Upper lobe of right lung (tissue), 1 donor: ENCODE results near the gene CHN2. TPM values are rescaled to one million over a fixed set of nuclear protein-coding genes. Genes with fewer than 3 reads are reported as not detected.

Experiments
- ATAC-seq: fragments of 200-7000 bp; cut with Tn5 transposase; one replicate; pipeline ENCODE4 v1.9.1; 2020; ENCODE audit warnings: mild to moderate bottlenecking, moderate library complexity
- DNase-seq: peaks from one replicate; pipeline ENCODE4 v3.0.0-alpha.2; 2020
- H3K27ac ChIP-seq: fragments of 200-600 bp; one replicate; pipeline ENCODE4 v1.8.0; 2022
- H3K27me3 ChIP-seq: fragments of 200-600 bp; one replicate; pipeline ENCODE4 v1.8.0; 2022; ENCODE audit warnings: mild to moderate bottlenecking
- H3K36me3 ChIP-seq: fragments of 200-600 bp; one replicate; pipeline ENCODE4 v1.8.0; 2022
- H3K4me1 ChIP-seq: fragments of 200-600 bp; one replicate; pipeline ENCODE4 v1.8.0; 2022
- H3K4me3 ChIP-seq: fragments of 200-600 bp; one replicate; pipeline ENCODE4 v1.8.0; 2022; ENCODE audit warnings: mild to moderate bottlenecking
- H3K9me3 ChIP-seq: fragments of 200-600 bp; one replicate; pipeline ENCODE4 v1.8.0; 2022
- CTCF ChIP-seq: fragments of 200-600 bp; IDR thresholded peaks from one replicate; pipeline ENCODE4 v1.8.0; 2022; ENCODE audit warnings: antibody characterized with exemption
- intact Hi-C: fragments of 100-400 bp; cut with DNase I; formaldehyde crosslinking; loops from one replicate; pipeline ENCODE4 v1.11.0; 2022
- total RNA-seq: library from RNA; stranded (reverse); fragmentation: NEBNext Ultra II Directional; extraction: Animal tissue kit (Norgen Biotek cat#: 25700); gene quantifications from one replicate; pipeline ENCODE4 v1.2.1, GENCODE V29; 2021
- donor health status: DM: no; HTN: yes; CAD: no; lungs with severe emphysema.

CHN2 gene
- total RNA-seq, 1 donor from 2014 or later, result 14.4 TPM

DNA sequence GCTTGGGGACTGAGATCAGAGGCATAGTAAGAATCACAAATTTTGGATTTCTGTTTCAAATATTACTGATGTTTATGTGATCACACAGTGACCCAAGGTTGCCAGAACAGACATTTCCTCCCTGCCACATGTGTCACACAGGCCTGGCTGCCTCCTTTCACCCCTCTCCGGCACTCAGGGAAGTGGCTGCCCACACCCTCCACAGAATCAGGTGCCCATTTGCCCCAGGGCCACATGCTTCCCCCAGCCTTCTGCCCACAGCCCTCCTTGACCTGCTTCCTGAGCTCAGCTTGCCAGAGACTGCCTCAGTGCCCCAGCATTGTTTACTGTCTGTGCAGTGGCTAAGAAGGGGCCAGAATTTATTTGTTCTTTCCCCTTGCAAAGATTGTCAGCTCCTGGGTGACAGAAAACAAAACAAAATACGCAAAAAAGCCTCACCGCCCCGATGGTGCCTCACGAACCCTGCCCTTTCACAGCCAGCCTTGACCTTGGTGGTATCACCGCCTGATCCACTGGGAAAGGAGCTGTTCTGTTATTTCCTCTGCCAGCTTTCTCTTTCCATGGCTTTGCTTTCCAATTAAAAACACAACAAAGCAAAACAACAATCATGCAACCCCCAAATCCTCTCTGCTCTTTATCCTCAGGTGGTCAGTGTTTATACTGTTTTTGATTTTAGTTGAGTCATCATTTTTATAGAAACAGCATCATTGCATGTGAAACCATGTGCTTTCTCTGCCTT is 52.8 kb downstream of the CHN2 start:
- Histone ChIP-seq H3K9me3 (no peaks in the 10 kb centered on the region), H3K4me3 (no peak overlapping the region), H3K27me3 (no peaks in the 10 kb centered on the region), H3K27ac (no peak overlapping the region), H3K4me1 (no peaks in the 10 kb centered on the region), H3K36me3 (no peaks in the 10 kb centered on the region)
- no peak for DNase-seq
- peak; percentile 53 for ATAC-seq
- TF ChIP-seq CTCF, result no peak
- intact Hi-C loops, result no loop called here

DNA sequence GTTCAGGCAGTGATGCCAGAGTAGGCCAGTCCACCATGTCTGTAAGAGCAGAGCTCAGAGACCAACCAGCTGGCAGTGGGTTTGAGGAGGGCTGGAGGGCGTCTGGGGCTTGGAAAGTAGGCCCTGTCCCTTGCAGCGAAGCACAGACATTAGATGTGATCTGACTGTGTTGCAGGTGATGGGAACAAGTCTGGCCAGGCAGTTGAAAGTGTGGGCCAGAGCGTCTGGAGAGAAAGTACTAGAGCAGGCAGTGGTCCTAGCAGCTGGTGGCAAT is 53.3 kb downstream of the CHN2 start:
- H3K9me3 ChIP-seq, result no peaks in the 10 kb centered on the region
- no peaks in the 10 kb centered on the region for H3K27me3 ChIP-seq
- DNase-seq (no peak), ATAC-seq (no peak)
- no peak overlapping the region for H3K27ac ChIP-seq
- no peaks in the 10 kb centered on the region for H3K4me1 ChIP-seq
- H3K36me3 ChIP-seq, result no peaks in the 10 kb centered on the region
- intact Hi-C loops, result no loop called here
- TF ChIP-seq CTCF, result no peak
- H3K4me3 ChIP-seq, result no peak overlapping the region

DNA sequence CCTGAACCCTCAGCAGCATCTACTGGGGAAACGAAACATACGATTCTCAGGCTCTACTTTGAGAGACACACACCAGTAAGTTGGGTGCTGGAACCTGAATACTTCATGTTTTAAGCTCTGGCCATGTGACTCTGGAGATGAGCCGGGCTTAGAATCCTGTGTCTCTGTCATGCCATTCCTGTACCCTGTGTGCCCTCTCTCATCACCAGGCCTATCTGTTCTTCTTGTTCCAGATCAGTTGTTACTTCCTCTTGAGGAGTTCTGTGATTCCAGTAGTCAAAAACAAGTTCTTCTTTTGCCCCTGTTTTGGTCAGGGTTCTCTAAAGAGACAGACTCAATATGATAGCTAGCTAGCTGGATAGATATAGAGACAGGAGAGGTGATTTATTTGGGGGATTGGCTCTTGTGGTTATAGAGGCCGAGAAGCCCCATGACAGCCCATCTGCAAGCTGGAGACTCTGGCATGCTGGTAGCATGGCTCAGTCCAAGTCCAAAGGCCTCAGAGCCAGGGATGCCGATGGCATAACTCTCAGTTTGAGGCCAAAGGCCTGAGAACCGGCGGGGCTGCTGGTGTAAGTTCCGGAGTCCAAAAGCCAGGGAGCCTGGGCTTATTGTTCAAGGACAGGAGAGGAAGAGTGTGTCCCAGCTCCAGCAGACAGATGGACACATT is 54.3 kb downstream of the CHN2 start:
- Histone ChIP-seq H3K36me3 (no peaks in the 10 kb centered on the region), H3K27ac (no peak overlapping the region), H3K4me1 (no peaks in the 10 kb centered on the region), H3K27me3 (no peaks in the 10 kb centered on the region), H3K4me3 (no peak overlapping the region), H3K9me3 (no peaks in the 10 kb centered on the region)
- DNase-seq, result no peak
- no peak for TF ChIP-seq CTCF
- peak; percentile 81 for ATAC-seq
- intact Hi-C loops, result no loop called here

- no peak overlapping the region for H3K27ac ChIP-seq
- no peak for ATAC-seq
- intact Hi-C loops, result no loop called here
Observed at GRCh38 chr7:29249383-29249750, 54.8 kb downstream of the CHN2 start.

DNA sequence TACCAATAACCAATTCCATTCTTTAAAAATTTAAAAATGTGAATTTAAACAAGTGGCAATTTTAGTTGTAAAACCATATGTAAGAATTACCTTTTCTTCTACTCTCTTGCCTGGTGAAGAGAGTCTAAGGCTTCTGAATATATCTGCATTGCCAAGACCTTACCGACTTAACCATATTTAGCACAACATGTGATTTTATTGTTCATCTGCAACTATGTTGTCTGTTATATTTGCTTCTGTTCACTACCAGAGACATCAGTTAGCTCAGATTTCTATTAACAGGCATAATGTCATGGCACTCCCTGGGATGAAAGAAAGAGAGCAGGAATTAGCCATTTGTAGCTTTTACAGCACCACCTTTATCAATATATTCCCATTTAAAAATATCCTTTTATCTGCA is 55.3 kb downstream of the CHN2 start:
- no peak for TF ChIP-seq CTCF
- Histone ChIP-seq H3K27ac (no peak overlapping the region), H3K27me3 (no peaks in the 10 kb centered on the region), H3K36me3 (no peaks in the 10 kb centered on the region), H3K4me1 (no peaks in the 10 kb centered on the region), H3K4me3 (no peak overlapping the region), H3K9me3 (no peaks in the 10 kb centered on the region)
- intact Hi-C loops, result no loop called here
- ATAC-seq (no peak), DNase-seq (no peak)

More at GRCh38 chr7:29249383-29249750, 54.8 kb downstream of the CHN2 start:
- Histone ChIP-seq H3K27me3 (no peaks in the 10 kb centered on the region), H3K4me1 (no peaks in the 10 kb centered on the region), H3K36me3 (no peaks in the 10 kb centered on the region), H3K4me3 (no peak overlapping the region), H3K9me3 (no peaks in the 10 kb centered on the region)
- no peak for TF ChIP-seq CTCF
- DNase-seq, result no peak
